Body of pancreas (tissue), 4 donors: ENCODE measurements around the gene APRT. TPM values are rescaled to one million over a fixed set of nuclear protein-coding genes. Genes with fewer than 3 reads are reported as not detected.
A peak's percentile ranks its signal among the peaks of the same experiment; 100 is the strongest.

Experiments used
- ATAC-seq: fragments of 150-250 bp; one replicate; pipeline ENCODE4 v1.9.1; 2016
- DNase-seq, 4 donors: peaks; one replicate each; pipeline ENCODE4 v3.0.0-alpha.2; 2019
- H3K27ac ChIP-seq, 4 donors: fragments of 200-600 bp; sonication (generic); 1 replicate in 3 of 4; 2 replicates in 1 of 4; pipeline versions ENCODE4 v1.5.1 to v1.6.1; 2016 to 2019; ENCODE audit warnings: mild to moderate bottlenecking in 1 of 4, mixed read lengths in 1 of 4, moderate library complexity in 1 of 4
- H3K27me3 ChIP-seq, 2 donors: fragments of 200-600 bp; sonication (generic); one replicate each; pipeline ENCODE4 v1.6.0; 2016; ENCODE audit warnings: mild to moderate bottlenecking in 1 of 2
- H3K36me3 ChIP-seq, 2 donors: fragments of 200-600 bp; sonication (generic); replicated peaks in 1 of 2; 2 replicates each; pipeline ENCODE4 v1.5.1; 2016; ENCODE audit warnings: low read depth in 2 of 2; ENCODE audit not compliant: insufficient read depth in 1 of 2
- H3K4me1 ChIP-seq: fragments of 200-600 bp; sonication (generic); one replicate; pipeline ENCODE4 v1.6.0; 2016
- H3K4me3 ChIP-seq, 2 donors: fragments of 200-600 bp; sonication (generic); 1 replicate in 1 of 2; 2 replicates in 1 of 2; pipeline ENCODE4 v1.5.1; 2016 to 2019
- H3K9me3 ChIP-seq, 3 donors: fragments of 200-600 bp; sonication (generic); 1 replicate in 2 of 3; 2 replicates in 1 of 3; pipeline ENCODE4 v1.5.1; 2016
- CTCF ChIP-seq, 7 experiments: fragments of 450-650 bp in 4 of 7; fragments of 200-600 bp in 3 of 7; sonication (generic) in 3 of 7; IDR thresholded peaks; one replicate each; pipeline ENCODE4 v1.5.1; 2016 to 2019; ENCODE audit warnings: antibody characterized with exemption in 7 of 7
- POLR2A ChIP-seq, 3 donors: fragments of 450-650 bp; IDR thresholded peaks; one replicate each; pipeline ENCODE4 v1.6.1; 2016; ENCODE audit warnings: antibody characterized with exemption in 3 of 3, mild to moderate bottlenecking in 2 of 3
- WGBS, 2 donors: methylation state at CpG; one replicate each; pipeline ENCODE4 v1.1.5; 2017; 5-methylcytosine and 5-hydroxymethylcytosine counted together
- intact Hi-C: fragments of 100-400 bp; cut with DNase I; formaldehyde crosslinking; loops from one replicate; pipeline ENCODE4 v1.15.1; 2023
- total RNA-seq, 2 donors: library from RNA; depleted of rRNA; stranded (reverse); fragments of >200 nt; gene quantifications; one replicate each; pipeline ENCODE4 v1.1.0, GENCODE V29; 2016

APRT gene
- total RNA-seq, 2 donors from 2014 or later = 95.9 to 104 TPM

- DNase-seq = no peak
- Histone ChIP-seq H3K9me3 (no peaks in the 10 kb centered on the region), H3K4me3 (no peak overlapping the region), H3K27ac (no peak overlapping the region), H3K36me3 (no peaks in the 10 kb centered on the region), H3K4me1 (no peaks in the 10 kb centered on the region), H3K27me3 (no peaks in the 10 kb centered on the region)
- WGBS, 2 donors = 82 to 94% methylated on average over 9 to 14 of the region's 14 CpGs
- intact Hi-C loops = no loop called here
- no peak for ATAC-seq
- no peak for TF ChIP-seq POLR2A (IDR thresholded peaks at IDR 0.05)
- no peak for TF ChIP-seq CTCF (IDR thresholded peaks at IDR 0.05)
These were observed 19.1 kb upstream of the APRT start for GRCh38 chr16:88830783-88831182.

- intact Hi-C loops = no loop called here
- H3K27me3 ChIP-seq = no peaks in the 10 kb centered on the region
- no peak overlapping the region for H3K27ac ChIP-seq
- H3K4me3 ChIP-seq = no peak overlapping the region
- no peaks in the 10 kb centered on the region for H3K9me3 ChIP-seq
- ATAC-seq (peak; percentile 31), DNase-seq (no peak)
- WGBS, 2 donors = 84 to 96% methylated on average over 8 to 11 of the region's 11 CpGs
- no peaks in the 10 kb centered on the region for H3K4me1 ChIP-seq
- TF ChIP-seq CTCF (IDR thresholded peaks at IDR 0.05) (no peak), POLR2A (IDR thresholded peaks at IDR 0.05) (no peak)
- no peaks in the 10 kb centered on the region for H3K36me3 ChIP-seq
These were observed 18.5 kb upstream of the APRT start for GRCh38 chr16:88830258-88830657.

- no peak for ATAC-seq
- H3K27ac ChIP-seq = no peak overlapping the region
- H3K9me3 ChIP-seq = no peaks in the 10 kb centered on the region
- H3K27me3 ChIP-seq = no peaks in the 10 kb centered on the region
- DNase-seq = no peak
- no peaks in the 10 kb centered on the region for H3K36me3 ChIP-seq
- H3K4me3 ChIP-seq = no peak overlapping the region
- intact Hi-C loops = no loop called here
- WGBS, 2 donors = 72 to 90% methylated on average over 12 to 24 of the region's 24 CpGs
- TF ChIP-seq CTCF (IDR thresholded peaks at IDR 0.05) (no peak), POLR2A (IDR thresholded peaks at IDR 0.05) (no peak)
- H3K4me1 ChIP-seq = no peaks in the 10 kb centered on the region
These were observed 17.0 kb upstream of the APRT start for GRCh38 chr16:88828711-88829110.

GRCh38 chr16:88827727-88828126 is 16.0 kb upstream of the APRT start:
- ATAC-seq (no peak), DNase-seq (no peak)
- H3K4me3 ChIP-seq = no peak overlapping the region
- 86 to 95% methylated on average over 1 to 21 of the region's 21 CpGs for WGBS, 2 donors
- no peak overlapping the region for H3K27ac ChIP-seq
- H3K4me1 ChIP-seq = no peaks in the 10 kb centered on the region
- intact Hi-C loops = no loop called here
- TF ChIP-seq CTCF (IDR thresholded peaks at IDR 0.05) = no peak
- no peak for TF ChIP-seq POLR2A (IDR thresholded peaks at IDR 0.05)
- no peaks in the 10 kb centered on the region for H3K27me3 ChIP-seq
- H3K36me3 ChIP-seq = no peaks in the 10 kb centered on the region
- no peaks in the 10 kb centered on the region for H3K9me3 ChIP-seq

- H3K36me3 ChIP-seq = peaks cover 0 to 4% of the 10 kb centered on the region in 2 donors
- H3K27ac ChIP-seq = no peak overlapping the region
- H3K27me3 ChIP-seq = no peaks in the 10 kb centered on the region
- WGBS, 2 donors = 90 to 93% methylated on average over 23 to 24 of the region's 26 CpGs
- intact Hi-C loops = no loop called here
- no peak overlapping the region for H3K4me3 ChIP-seq
- no peaks in the 10 kb centered on the region for H3K9me3 ChIP-seq
- peak; percentile 15 for ATAC-seq
- H3K4me1 ChIP-seq = no peaks in the 10 kb centered on the region
- no peak for DNase-seq
- no peak for TF ChIP-seq POLR2A (IDR thresholded peaks at IDR 0.05)
- no peak for TF ChIP-seq CTCF (IDR thresholded peaks at IDR 0.05)
These were observed 14.5 kb upstream of the APRT start for GRCh38 chr16:88826070-88826840.
